Gastroesophageal sphincter (tissue), 3 donors: ENCODE measurements around the gene TJP3.

Experiments used
- EP300 ChIP-seq: sonication (generic); formaldehyde crosslinking; IDR thresholded peaks from one replicate; pipeline ENCODE4 v1.6.1; 2017; ENCODE audit warnings: antibody characterized with exemption, mild to moderate bottlenecking
- POLR2A ChIP-seq, 2 donors: fragments of 450-650 bp; IDR thresholded peaks; one replicate each; pipeline ENCODE4 v1.6.1; 2017; ENCODE audit warnings: antibody characterized with exemption in 2 of 2, mild to moderate bottlenecking in 2 of 2, moderate library complexity in 1 of 2
- POLR2AphosphoS5 ChIP-seq: sonication (generic); formaldehyde crosslinking; IDR thresholded peaks from one replicate; pipeline ENCODE4 v1.6.1; 2017; ENCODE audit warnings: antibody characterized with exemption
- TF ChIP-seq, protein P1 (sequence below), 4 experiments: fragments of 200-600 bp in 2 of 4; fragments of 450-650 bp in 2 of 4; sonication (generic) in 1 of 4; IDR thresholded peaks; one replicate each; pipeline ENCODE4 v1.5.1; 2017 to 2019; ENCODE audit warnings: antibody characterized with exemption in 4 of 4, mild to moderate bottlenecking in 2 of 4, moderate library complexity in 2 of 4

- TF ChIP-seq POLR2AphosphoS5 = no peak
- TF ChIP-seq, protein P1, sequence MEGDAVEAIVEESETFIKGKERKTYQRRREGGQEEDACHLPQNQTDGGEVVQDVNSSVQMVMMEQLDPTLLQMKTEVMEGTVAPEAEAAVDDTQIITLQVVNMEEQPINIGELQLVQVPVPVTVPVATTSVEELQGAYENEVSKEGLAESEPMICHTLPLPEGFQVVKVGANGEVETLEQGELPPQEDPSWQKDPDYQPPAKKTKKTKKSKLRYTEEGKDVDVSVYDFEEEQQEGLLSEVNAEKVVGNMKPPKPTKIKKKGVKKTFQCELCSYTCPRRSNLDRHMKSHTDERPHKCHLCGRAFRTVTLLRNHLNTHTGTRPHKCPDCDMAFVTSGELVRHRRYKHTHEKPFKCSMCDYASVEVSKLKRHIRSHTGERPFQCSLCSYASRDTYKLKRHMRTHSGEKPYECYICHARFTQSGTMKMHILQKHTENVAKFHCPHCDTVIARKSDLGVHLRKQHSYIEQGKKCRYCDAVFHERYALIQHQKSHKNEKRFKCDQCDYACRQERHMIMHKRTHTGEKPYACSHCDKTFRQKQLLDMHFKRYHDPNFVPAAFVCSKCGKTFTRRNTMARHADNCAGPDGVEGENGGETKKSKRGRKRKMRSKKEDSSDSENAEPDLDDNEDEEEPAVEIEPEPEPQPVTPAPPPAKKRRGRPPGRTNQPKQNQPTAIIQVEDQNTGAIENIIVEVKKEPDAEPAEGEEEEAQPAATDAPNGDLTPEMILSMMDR (IDR thresholded peaks at IDR 0.05) = no peak
- no peak for TF ChIP-seq POLR2A (IDR thresholded peaks at IDR 0.05)
- no peak for TF ChIP-seq EP300
Observed at GRCh38 chr19:3753631-3754410, 45.6 kb downstream of the TJP3 start.
